ENCODE measurements around the gene ZNF853.

Gene ZNF853

DNA sequence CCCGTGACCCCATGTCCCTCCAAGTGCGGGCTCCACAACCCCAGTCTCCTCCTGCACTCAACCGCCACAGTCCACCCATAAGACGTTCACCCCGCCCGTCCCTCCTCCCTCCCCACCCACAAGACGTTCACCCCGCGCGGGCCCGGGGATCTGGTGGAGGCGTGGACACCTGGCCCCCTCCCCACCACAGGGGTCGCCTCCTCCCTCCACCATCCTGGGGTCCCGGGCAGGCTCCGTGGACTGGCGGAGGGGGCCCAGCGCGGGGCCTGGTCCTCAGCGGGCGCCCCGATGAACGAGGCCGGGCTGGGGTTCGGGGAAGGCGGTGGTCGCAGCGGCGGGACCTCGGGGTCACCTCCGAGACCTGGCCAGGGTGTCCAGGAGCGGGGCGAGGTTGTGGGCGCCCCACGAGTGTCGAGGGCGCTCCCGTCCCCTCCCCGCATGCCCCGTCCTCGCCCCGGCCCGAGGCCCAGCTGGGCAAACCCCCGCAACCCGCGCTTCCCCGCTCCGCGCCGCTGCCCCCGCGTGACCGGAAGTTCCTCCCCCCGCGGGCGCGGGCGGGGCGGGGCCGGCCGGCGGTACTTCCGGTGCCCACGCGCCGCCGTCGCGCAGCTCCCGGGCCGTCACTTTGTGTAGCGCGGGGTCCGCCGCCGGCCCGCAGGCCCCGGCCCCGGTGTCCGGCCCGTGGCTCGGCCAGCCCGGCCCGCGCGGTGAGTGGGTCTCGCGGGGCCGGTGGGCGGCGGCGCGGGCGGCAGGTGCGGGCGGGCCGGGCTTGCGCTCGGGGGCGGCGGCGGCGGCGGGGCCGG lies 21.5 kb downstream of the ZNF853 start, which contains the start of gene ZNF316:
Gene ZNF316 (plus strand): TSS at position 578 of the 803 bp plus-strand sequence. CDS start 5,092 bp downstream, outside the sequence.
- H3K36me3 ChIP-seq, result peaks cover 24% of the 10 kb centered on the region
- no peaks in the 10 kb centered on the region for H3K27me3 ChIP-seq
- peak within 1 kb of the TSS; percentile 72 to 79 for H3K4me3 ChIP-seq (ENCODE audit: low read depth in 1 of 2, low read length in 1 of 2)
- H3K9me3 ChIP-seq, result no peaks in the 10 kb centered on the region
- peaks cover 45 to 50% of the 10 kb centered on the region in 2 experiments for H3K4me1 ChIP-seq (ENCODE audit: control insufficient read depth in 1 of 2, insufficient read depth in 1 of 2, low read depth in 1 of 2, low read length in 1 of 2)
- TF ChIP-seq CTCF (IDR thresholded peaks at IDR 0.05), result no peak
- peak within 1 kb of the TSS; percentile 96 for H3K27ac ChIP-seq

DNA sequence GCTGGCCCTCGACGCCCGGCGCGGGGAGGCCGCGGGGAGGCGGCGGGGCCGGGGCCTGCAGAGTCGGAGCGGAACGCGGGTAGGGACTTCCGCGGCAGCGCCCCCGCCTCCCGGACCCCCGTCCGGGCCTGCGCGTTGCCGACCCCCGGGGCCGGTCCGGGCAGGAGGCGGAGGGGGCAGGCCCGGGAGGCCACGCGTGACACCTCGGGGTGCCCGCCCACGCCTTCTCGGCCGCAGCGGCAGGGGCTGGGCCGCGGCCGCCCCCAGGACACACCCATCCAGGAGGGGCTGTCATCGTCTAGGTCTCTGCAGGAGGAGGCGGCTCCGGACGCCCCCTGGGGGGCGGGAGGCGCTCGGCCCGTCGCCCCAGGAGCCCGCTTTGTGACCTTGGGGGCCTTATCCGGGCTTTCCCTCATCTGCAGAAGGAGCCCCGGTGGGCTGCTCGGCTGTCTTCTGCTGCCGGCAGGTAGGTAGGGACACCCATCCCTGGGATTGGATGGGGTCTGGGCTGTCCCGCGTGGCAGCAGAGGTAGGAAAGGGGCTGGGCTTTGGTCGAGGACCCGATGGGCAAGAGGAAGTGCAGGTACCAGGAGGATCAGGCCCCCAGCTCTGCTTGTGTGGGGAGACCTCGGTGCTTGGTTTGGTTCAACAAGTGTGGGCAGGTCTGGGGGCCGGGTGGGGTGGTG lies 22.3 kb downstream of the ZNF853 start:
- peak overlapping the region; percentile 96 for H3K27ac ChIP-seq
- peak; percentile 19 for TF ChIP-seq CTCF (IDR thresholded peaks at IDR 0.05)

DNA sequence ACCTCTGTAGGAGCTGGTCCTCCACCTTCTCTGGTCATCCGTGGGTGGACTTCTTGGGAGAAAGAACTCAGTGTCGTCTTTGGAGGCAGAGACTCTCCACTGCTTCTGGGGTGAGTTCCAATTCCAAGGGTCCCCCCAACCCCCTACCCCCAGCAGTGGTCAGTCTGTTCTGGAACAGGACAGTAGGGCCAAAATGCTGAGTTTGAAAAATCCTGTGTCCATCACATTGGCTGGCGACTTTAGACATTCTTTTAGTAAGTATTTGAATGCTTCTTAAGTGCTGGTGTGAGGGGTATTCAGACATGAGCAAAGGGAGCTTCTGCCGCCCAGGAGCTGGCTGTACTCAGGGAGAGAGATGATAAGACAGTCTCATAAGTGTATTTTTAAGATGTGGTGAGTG lies 23.6 kb downstream of the ZNF853 start:
- no peak overlapping the region for H3K4me3 ChIP-seq (ENCODE audit: low read depth in 1 of 2, low read length in 1 of 2)
- no peaks in the 10 kb centered on the region for H3K27me3 ChIP-seq
- TF ChIP-seq CTCF (IDR thresholded peaks at IDR 0.05), result no peak
- peaks cover 45% of the 10 kb centered on the region for H3K36me3 ChIP-seq
- peaks cover 39 to 40% of the 10 kb centered on the region in 2 experiments for H3K4me1 ChIP-seq (ENCODE audit: control insufficient read depth in 1 of 2, insufficient read depth in 1 of 2, low read depth in 1 of 2, low read length in 1 of 2)
- H3K9me3 ChIP-seq, result no peaks in the 10 kb centered on the region
- peak overlapping the region; percentile 96 for H3K27ac ChIP-seq

More for the DNA sequence above, 22.3 kb downstream of the ZNF853 start:
- peaks cover 32% of the 10 kb centered on the region for H3K36me3 ChIP-seq
- no peaks in the 10 kb centered on the region for H3K9me3 ChIP-seq
- peaks cover 45 to 50% of the 10 kb centered on the region in 2 experiments for H3K4me1 ChIP-seq (ENCODE audit: control insufficient read depth in 1 of 2, insufficient read depth in 1 of 2, low read depth in 1 of 2, low read length in 1 of 2)
- no peaks in the 10 kb centered on the region for H3K27me3 ChIP-seq
- H3K4me3 ChIP-seq (ENCODE audit: low read depth in 1 of 2, low read length in 1 of 2), result peak overlapping the region; percentile 70 to 72

- Histone ChIP-seq H3K36me3 (peaks cover 51% of the 10 kb centered on the region), H3K9me3 (no peaks in the 10 kb centered on the region), H3K4me1 (ENCODE audit: control insufficient read depth in 1 of 2, insufficient read depth in 1 of 2, low read depth in 1 of 2, low read length in 1 of 2) (peaks cover 34% of the 10 kb centered on the region in 2 experiments), H3K27ac (peak overlapping the region; percentile 39), H3K27me3 (no peaks in the 10 kb centered on the region), H3K4me3 (ENCODE audit: low read depth in 1 of 2, low read length in 1 of 2) (no peak overlapping the region)
- TF ChIP-seq CTCF (IDR thresholded peaks at IDR 0.05), result no peak
Measured at GRCh38 chr7:6639627-6640026, 24.2 kb downstream of the ZNF853 start.

GRCh38 chr7:6640246-6640721 lies 24.9 kb downstream of the ZNF853 start:
- H3K4me1 ChIP-seq (ENCODE audit: control insufficient read depth in 1 of 2, insufficient read depth in 1 of 2, low read depth in 1 of 2, low read length in 1 of 2), result peaks cover 30 to 32% of the 10 kb centered on the region in 2 experiments
- H3K27me3 ChIP-seq, result no peaks in the 10 kb centered on the region
- no peak overlapping the region for H3K4me3 ChIP-seq (ENCODE audit: low read depth in 1 of 2, low read length in 1 of 2)
- H3K9me3 ChIP-seq, result no peaks in the 10 kb centered on the region
- peaks cover 58% of the 10 kb centered on the region for H3K36me3 ChIP-seq
- TF ChIP-seq CTCF (IDR thresholded peaks at IDR 0.05), result no peak
- peak overlapping the region; percentile 39 for H3K27ac ChIP-seq
